HEK293 (cell line): ENCODE measurements around the gene TMEM164.

Experiments
- CTCF ChIA-PET: fragments of 350-600 bp; formaldehyde crosslinking; extraction: SDS; loops from one replicate; lab custom pipeline; 2021; ENCODE audit warnings: antibody characterized with exemption; lab: Yijun Ruan, JAX
- POLR2A ChIA-PET: fragments of 300-600 bp; formaldehyde crosslinking; extraction: SDS; loops from one replicate; lab custom pipeline; 2020; ENCODE audit warnings: antibody characterized with exemption, inconsistent platforms; lab: Yijun Ruan, JAX
- H3K27ac ChIP-seq: fragments of 200-500 bp; sonication (Bioruptor generic); 2 replicates; pipeline ENCODE4 v1.5.1; 2014; ENCODE audit warnings: low read depth, low read length, control low read depth, inconsistent platforms; ENCODE audit errors: extremely low read depth
- H3K36me3 ChIP-seq, 2 experiments: fragments of 200-500 bp in 1 of 2; sonication (Bioruptor generic) in 1 of 2; 1 replicate in 1 of 2; 2 replicates in 1 of 2; pipeline ENCODE4 v1.5.1; 2014 to 2017; ENCODE audit warnings: inconsistent platforms in 2 of 2, low read length in 2 of 2; ENCODE audit not compliant: control insufficient read depth in 2 of 2, insufficient read depth in 1 of 2
- H3K4me1 ChIP-seq: fragments of 200-500 bp; sonication (Bioruptor generic); 2 replicates; pipeline ENCODE4 v1.5.1; 2014; ENCODE audit warnings: mild to moderate bottlenecking, low read length, inconsistent platforms; ENCODE audit not compliant: control insufficient read depth, insufficient read depth
- H3K4me3 ChIP-seq: 2 replicates; pipeline ENCODE4 v1.5.1; 2011; ENCODE audit warnings: low read depth, mild to moderate bottlenecking, control low read depth, low read length, moderate library complexity
- H3K9me3 ChIP-seq: fragments of 200-500 bp; sonication (Bioruptor generic); 2 replicates; pipeline ENCODE4 v1.5.1; 2014; ENCODE audit warnings: low read depth, low read length, inconsistent platforms; ENCODE audit not compliant: control insufficient read depth, insufficient read depth
- IKZF3 ChIP-seq: fragments of 450-650 bp; IDR thresholded peaks from 2 replicates; pipeline ENCODE4 v1.5.0; 2018; ENCODE audit warnings: missing biosample characterization, mild to moderate bottlenecking, missing genetic modification characterization, moderate library complexity
- KLF1 ChIP-seq: fragments of 450-650 bp; formaldehyde crosslinking; IDR thresholded peaks from 2 replicates; pipeline ENCODE4 v1.5.1; 2016; ENCODE audit warnings: missing biosample characterization, missing genetic modification characterization
- SCRT1 ChIP-seq: fragments of 450-650 bp; formaldehyde crosslinking; IDR thresholded peaks from 2 replicates; pipeline ENCODE4 v1.5.1; 2016; ENCODE audit warnings: missing biosample characterization, missing genetic modification characterization, borderline replicate concordance
- YY2 ChIP-seq: fragments of 450-650 bp; formaldehyde crosslinking; IDR thresholded peaks from 2 replicates; pipeline ENCODE4 v1.5.1; 2016; ENCODE audit warnings: missing biosample characterization, missing genetic modification characterization
- ZFP41 ChIP-seq: fragments of 450-650 bp; formaldehyde crosslinking; IDR thresholded peaks from 2 replicates; pipeline ENCODE4 v1.5.1; 2016; ENCODE audit warnings: missing biosample characterization, missing genetic modification characterization, borderline replicate concordance
- ZNF138 ChIP-seq: fragments of 450-650 bp; formaldehyde crosslinking; IDR thresholded peaks from 2 replicates; pipeline ENCODE4 v1.5.1; 2016; ENCODE audit warnings: missing biosample characterization, missing genetic modification characterization, borderline replicate concordance
- ZNF146 ChIP-seq: fragments of 450-650 bp; formaldehyde crosslinking; IDR thresholded peaks from 2 replicates; pipeline ENCODE4 v1.5.1; 2016; ENCODE audit warnings: missing biosample characterization, missing genetic modification characterization
- ZNF184 ChIP-seq: fragments of 450-650 bp; IDR thresholded peaks from 2 replicates; pipeline ENCODE4 v1.5.1; 2018; ENCODE audit warnings: missing biosample characterization, mild to moderate bottlenecking, missing genetic modification characterization
- ZNF2 ChIP-seq: fragments of 450-650 bp; formaldehyde crosslinking; IDR thresholded peaks from 2 replicates; pipeline ENCODE4 v1.5.1; 2016; ENCODE audit warnings: missing biosample characterization, missing genetic modification characterization
- ZNF24 ChIP-seq: fragments of 450-650 bp; formaldehyde crosslinking; IDR thresholded peaks from 2 replicates; pipeline ENCODE4 v1.5.1; 2016; ENCODE audit warnings: missing biosample characterization, missing genetic modification characterization
- ZNF266 ChIP-seq: fragments of 450-650 bp; formaldehyde crosslinking; IDR thresholded peaks from 2 replicates; pipeline ENCODE4 v1.5.1; 2016; ENCODE audit warnings: missing biosample characterization, missing genetic modification characterization, low read depth
- ZNF302 ChIP-seq: fragments of 450-650 bp; formaldehyde crosslinking; IDR thresholded peaks from 2 replicates; pipeline ENCODE4 v1.5.1; 2016; ENCODE audit warnings: missing biosample characterization, missing genetic modification characterization, low read depth
- ZNF426 ChIP-seq: fragments of 450-650 bp; formaldehyde crosslinking; IDR thresholded peaks from 2 replicates; pipeline ENCODE4 v1.5.1; 2017; ENCODE audit warnings: missing biosample characterization, missing genetic modification characterization, mild to moderate bottlenecking, inconsistent platforms, moderate library complexity
- ZNF514 ChIP-seq: fragments of 450-650 bp; formaldehyde crosslinking; IDR thresholded peaks from 2 replicates; pipeline ENCODE4 v1.5.1; 2016; ENCODE audit warnings: missing biosample characterization, missing genetic modification characterization
- ZNF747 ChIP-seq: fragments of 450-650 bp; formaldehyde crosslinking; IDR thresholded peaks from 2 replicates; pipeline ENCODE4 v1.5.1; 2016; ENCODE audit warnings: missing biosample characterization, missing genetic modification characterization
- ZNF768 ChIP-seq: fragments of 450-650 bp; formaldehyde crosslinking; IDR thresholded peaks from 2 replicates; pipeline ENCODE4 v1.5.1; 2018; ENCODE audit warnings: missing biosample characterization, mild to moderate bottlenecking, missing genetic modification characterization
- ZNF792 ChIP-seq: fragments of 450-650 bp; formaldehyde crosslinking; IDR thresholded peaks from 2 replicates; pipeline ENCODE4 v1.5.1; 2016; ENCODE audit warnings: missing biosample characterization, missing genetic modification characterization
- TF ChIP-seq, protein P1 (sequence below): fragments of 450-650 bp; formaldehyde crosslinking; IDR thresholded peaks from 2 replicates; pipeline ENCODE4 v1.5.1; 2017; ENCODE audit warnings: missing biosample characterization, missing genetic modification characterization
- TF ChIP-seq, protein P2 (sequence below): fragments of 450-650 bp; formaldehyde crosslinking; IDR thresholded peaks from 2 replicates; pipeline ENCODE4 v1.5.0; 2017; ENCODE audit warnings: missing biosample characterization, missing genetic modification characterization, borderline replicate concordance
- TF ChIP-seq, protein P3 (sequence below): fragments of 450-650 bp; formaldehyde crosslinking; IDR thresholded peaks from 2 replicates; pipeline ENCODE4 v1.5.1; 2016; ENCODE audit warnings: missing biosample characterization, missing genetic modification characterization
- TF ChIP-seq, protein P4 (sequence below): fragments of 450-650 bp; formaldehyde crosslinking; IDR thresholded peaks from 2 replicates; pipeline ENCODE4 v1.5.1; 2016; ENCODE audit warnings: missing biosample characterization, missing genetic modification characterization

Gene TMEM164

GRCh38 chrX:110173192-110174175, 170.6 kb downstream of the TMEM164 start:
- CTCF ChIA-PET: interaction anchor here (0.6 to 0.7 kb wide), 3 partner anchors 8 to 306 kb away, joined by 3 to 4 read pairs (median 3); no protein-coding TSS in a partner anchor

DNA sequence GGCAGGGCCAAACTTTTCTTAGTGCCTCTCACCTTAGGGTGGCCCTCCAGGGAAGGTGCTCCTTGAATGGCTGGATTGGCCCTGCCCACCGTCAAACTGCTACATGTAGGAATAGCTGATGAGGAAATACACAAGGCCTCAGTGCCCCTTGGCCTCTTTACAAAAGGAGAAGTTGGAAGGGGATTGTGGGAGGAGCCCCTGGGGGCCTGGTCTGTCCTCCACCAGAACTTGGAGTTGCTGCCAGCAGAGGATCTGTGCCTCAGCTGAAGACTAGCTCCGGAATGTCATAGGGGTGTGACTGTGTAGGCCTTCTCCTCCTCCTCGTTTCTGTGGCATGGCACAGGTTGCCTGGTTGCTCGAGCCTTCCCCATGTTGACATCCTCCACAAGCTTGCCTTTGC, 172.2 kb downstream of the TMEM164 start:
- Histone ChIP-seq H3K9me3 (no peaks in the 10 kb centered on the region), H3K4me1 (no peaks in the 10 kb centered on the region), H3K4me3 (no peak overlapping the region), H3K36me3 (no peaks in the 10 kb centered on the region), H3K27ac (no peak overlapping the region)
- ChIA-PET CTCF (interaction anchor here (0.9 to 2.9 kb wide), 2 partner anchors 17 to 237 kb away, joined by 5 to 13 read pairs; no protein-coding TSS in a partner anchor), POLR2A (no interaction called here)
- TF ChIP-seq ZNF2 (no peak), ZNF747 (tag by site-specific recombination) (no peak), ZNF302 (tag by site-specific recombination) (no peak)
- TF ChIP-seq, protein P1, sequence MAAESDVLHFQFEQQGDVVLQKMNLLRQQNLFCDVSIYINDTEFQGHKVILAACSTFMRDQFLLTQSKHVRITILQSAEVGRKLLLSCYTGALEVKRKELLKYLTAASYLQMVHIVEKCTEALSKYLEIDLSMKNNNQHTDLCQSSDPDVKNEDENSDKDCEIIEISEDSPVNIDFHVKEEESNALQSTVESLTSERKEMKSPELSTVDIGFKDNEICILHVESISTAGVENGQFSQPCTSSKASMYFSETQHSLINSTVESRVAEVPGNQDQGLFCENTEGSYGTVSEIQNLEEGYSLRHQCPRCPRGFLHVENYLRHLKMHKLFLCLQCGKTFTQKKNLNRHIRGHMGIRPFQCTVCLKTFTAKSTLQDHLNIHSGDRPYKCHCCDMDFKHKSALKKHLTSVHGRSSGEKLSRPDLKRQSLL: no peak

More at GRCh38 chrX:110173192-110174175, 170.6 kb downstream of the TMEM164 start:
- Histone ChIP-seq H3K4me3 (no peak overlapping the region), H3K27ac (no peak overlapping the region), H3K9me3 (no peaks in the 10 kb centered on the region), H3K36me3 (no peaks in the 10 kb centered on the region), H3K4me1 (no peaks in the 10 kb centered on the region)
- POLR2A ChIA-PET: interaction anchor here (0.9 kb wide), 1 partner anchor 144 kb away, joined by 4 read pairs; no protein-coding TSS in a partner anchor
- TF ChIP-seq, protein P2, sequence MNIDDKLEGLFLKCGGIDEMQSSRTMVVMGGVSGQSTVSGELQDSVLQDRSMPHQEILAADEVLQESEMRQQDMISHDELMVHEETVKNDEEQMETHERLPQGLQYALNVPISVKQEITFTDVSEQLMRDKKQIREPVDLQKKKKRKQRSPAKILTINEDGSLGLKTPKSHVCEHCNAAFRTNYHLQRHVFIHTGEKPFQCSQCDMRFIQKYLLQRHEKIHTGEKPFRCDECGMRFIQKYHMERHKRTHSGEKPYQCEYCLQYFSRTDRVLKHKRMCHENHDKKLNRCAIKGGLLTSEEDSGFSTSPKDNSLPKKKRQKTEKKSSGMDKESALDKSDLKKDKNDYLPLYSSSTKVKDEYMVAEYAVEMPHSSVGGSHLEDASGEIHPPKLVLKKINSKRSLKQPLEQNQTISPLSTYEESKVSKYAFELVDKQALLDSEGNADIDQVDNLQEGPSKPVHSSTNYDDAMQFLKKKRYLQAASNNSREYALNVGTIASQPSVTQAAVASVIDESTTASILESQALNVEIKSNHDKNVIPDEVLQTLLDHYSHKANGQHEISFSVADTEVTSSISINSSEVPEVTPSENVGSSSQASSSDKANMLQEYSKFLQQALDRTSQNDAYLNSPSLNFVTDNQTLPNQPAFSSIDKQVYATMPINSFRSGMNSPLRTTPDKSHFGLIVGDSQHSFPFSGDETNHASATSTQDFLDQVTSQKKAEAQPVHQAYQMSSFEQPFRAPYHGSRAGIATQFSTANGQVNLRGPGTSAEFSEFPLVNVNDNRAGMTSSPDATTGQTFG (tag by site-specific recombination): no peak
- TF ChIP-seq ZNF24 (tag by site-specific recombination): no peak
- no peak for TF ChIP-seq ZNF266 (tag by site-specific recombination)
- TF ChIP-seq, protein P3, sequence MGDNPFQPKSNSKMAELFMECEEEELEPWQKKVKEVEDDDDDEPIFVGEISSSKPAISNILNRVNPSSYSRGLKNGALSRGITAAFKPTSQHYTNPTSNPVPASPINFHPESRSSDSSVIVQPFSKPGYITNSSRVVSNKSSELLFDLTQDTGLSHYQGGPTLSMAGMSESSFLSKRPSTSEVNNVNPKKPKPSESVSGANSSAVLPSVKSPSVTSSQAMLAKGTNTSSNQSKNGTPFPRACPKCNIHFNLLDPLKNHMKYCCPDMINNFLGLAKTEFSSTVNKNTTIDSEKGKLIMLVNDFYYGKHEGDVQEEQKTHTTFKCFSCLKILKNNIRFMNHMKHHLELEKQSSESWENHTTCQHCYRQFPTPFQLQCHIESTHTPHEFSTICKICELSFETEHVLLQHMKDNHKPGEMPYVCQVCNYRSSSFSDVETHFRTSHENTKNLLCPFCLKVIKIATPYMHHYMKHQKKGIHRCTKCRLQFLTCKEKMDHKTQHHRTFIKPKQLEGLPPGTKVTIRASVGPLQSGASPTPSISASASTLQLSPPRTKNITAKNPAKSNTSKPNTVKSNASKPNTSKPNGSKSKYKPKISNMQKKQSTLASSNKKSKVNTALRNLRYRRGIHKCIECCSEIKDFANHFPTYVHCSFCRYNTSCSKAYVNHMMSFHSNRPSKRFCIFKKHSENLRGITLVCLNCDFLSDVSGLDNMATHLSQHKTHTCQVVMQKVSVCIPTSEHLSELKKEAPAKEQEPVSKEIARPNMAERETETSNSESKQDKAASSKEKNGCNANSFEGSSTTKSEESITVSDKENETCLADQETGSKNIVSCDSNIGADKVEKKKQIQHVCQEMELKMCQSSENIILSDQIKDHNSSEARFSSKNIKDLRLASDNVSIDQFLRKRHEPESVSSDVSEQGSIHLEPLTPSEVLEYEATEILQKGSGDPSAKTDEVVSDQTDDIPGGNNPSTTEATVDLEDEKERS (tag by site-specific recombination): no peak
- TF ChIP-seq ZNF426 (tag by site-specific recombination): no peak
- no peak for TF ChIP-seq SCRT1 (tag by site-specific recombination)
- TF ChIP-seq ZNF146 (tag by site-specific recombination): no peak

GRCh38 chrX:110175696-110176095, 172.8 kb downstream of the TMEM164 start:
- Histone ChIP-seq H3K27ac (no peak overlapping the region), H3K36me3 (no peaks in the 10 kb centered on the region), H3K4me1 (no peaks in the 10 kb centered on the region), H3K4me3 (no peak overlapping the region), H3K9me3 (no peaks in the 10 kb centered on the region)
- CTCF ChIA-PET: interaction anchor here (1.8 to 2.9 kb wide), 2 partner anchors 12 to 237 kb away, joined by 4 to 13 read pairs; no protein-coding TSS in a partner anchor
- POLR2A ChIA-PET: no interaction called here
- no peak for TF ChIP-seq ZNF792 (tag by site-specific recombination)
- TF ChIP-seq ZNF184 (tag by site-specific recombination): no peak
- TF ChIP-seq ZNF768 (tag by site-specific recombination): no peak
- no peak for TF ChIP-seq IKZF3 (tag by site-specific recombination)
- TF ChIP-seq ZFP41 (tag by site-specific recombination): no peak
- TF ChIP-seq KLF1 (tag by site-specific recombination): no peak
- TF ChIP-seq, protein P4, sequence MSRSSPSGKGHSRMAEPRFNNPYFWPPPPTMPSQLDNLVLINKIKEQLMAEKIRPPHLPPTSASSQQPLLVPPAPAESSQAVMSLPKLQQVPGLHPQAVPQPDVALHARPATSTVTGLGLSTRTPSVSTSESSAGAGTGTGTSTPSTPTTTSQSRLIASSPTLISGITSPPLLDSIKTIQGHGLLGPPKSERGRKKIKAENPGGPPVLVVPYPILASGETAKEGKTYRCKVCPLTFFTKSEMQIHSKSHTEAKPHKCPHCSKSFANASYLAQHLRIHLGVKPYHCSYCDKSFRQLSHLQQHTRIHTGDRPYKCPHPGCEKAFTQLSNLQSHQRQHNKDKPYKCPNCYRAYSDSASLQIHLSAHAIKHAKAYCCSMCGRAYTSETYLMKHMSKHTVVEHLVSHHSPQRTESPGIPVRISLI (tag by site-specific recombination): no peak
- TF ChIP-seq YY2: no peak
- no peak for TF ChIP-seq ZNF138
- no peak for TF ChIP-seq ZNF514 (tag by site-specific recombination)
